GM12878 (cell line): Measurements from ENCODE around the gene ATG4B. TPM values are rescaled to one million over a fixed set of nuclear protein-coding genes. Genes with fewer than 3 reads are reported as not detected.
A peak's percentile ranks its signal among the peaks of the same experiment; 100 is the strongest.

ENCODE experiments used
- ATAC-seq: fragments of 200-7000 bp; cut with Tn5 transposase; 3 replicates; pipeline ENCODE4 v1.9.1; 2020; ENCODE audit warnings: mild to moderate bottlenecking, moderate library complexity
- BruUV-seq: library from RNA; stranded (reverse); fragments of 400-500 nt; replicated peaks from 2 replicates; lab custom pipeline; 2021; lab: Mats Ljungman, UMichigan
- CTCF ChIA-PET: fragments of 300-600 bp; sonication (Branson Sonifier 250); formaldehyde crosslinking; extraction: SDS; loops from one replicate; lab custom pipeline; 2021; ENCODE audit warnings: inconsistent platforms; lab: Yijun Ruan, JAX
- POLR2A ChIA-PET: fragments of 350-600 bp; formaldehyde crosslinking; extraction: SDS; loops from one replicate; lab custom pipeline; 2021; ENCODE audit warnings: inconsistent platforms; lab: Charles Lee
- RAD21 ChIA-PET: fragments of 300-600 bp; sonication (Branson Sonifier 250); formaldehyde crosslinking; loops from one replicate; lab custom pipeline; 2023; ENCODE audit warnings: antibody characterized with exemption; ENCODE audit not compliant: unreplicated experiment; lab: Charles Lee
- SMC1A ChIA-PET: fragments of 300-600 bp; sonication (Branson Sonifier 250); formaldehyde crosslinking; loops from one replicate; lab custom pipeline; 2023; ENCODE audit not compliant: unreplicated experiment, uncharacterized antibody; lab: Charles Lee
- DNase-seq: peaks from one replicate; pipeline ENCODE4 v3.0.0-alpha.2; 2011; ENCODE audit warnings: low read depth, low spot score
- FAIRE-seq: peaks from 3 replicates; lab custom pipeline; 2011; peaks lifted over from hg19 to GRCh38; lab: Jason Lieb, UNC
- H2AFZ ChIP-seq: 2 replicates; pipeline ENCODE4 v1.6.0; 2011; ENCODE audit warnings: low read depth, low read length, control low read depth; ENCODE audit not compliant: control insufficient read depth
- H3K27ac ChIP-seq: 2 replicates; pipeline ENCODE4 v1.5.1; 2011; ENCODE audit warnings: control low read depth; ENCODE audit not compliant: control insufficient read depth, insufficient read depth
- H3K27me3 ChIP-seq, 2 experiments: replicated peaks in 1 of 2; 2 replicates each; pipeline versions ENCODE4 v1.6.0 to v1.6.1; 2011; ENCODE audit warnings: low read length in 1 of 2; ENCODE audit not compliant: control insufficient read depth in 2 of 2, insufficient read depth in 2 of 2
- H3K36me3 ChIP-seq, 2 experiments: 2 replicates each; pipeline ENCODE4 v1.5.1; 2011; ENCODE audit warnings: low read length in 1 of 2; ENCODE audit not compliant: control insufficient read depth in 2 of 2, insufficient read depth in 2 of 2
- H3K4me1 ChIP-seq: 2 replicates; pipeline ENCODE4 v1.6.1; 2011; ENCODE audit warnings: mild to moderate bottlenecking, low read length, moderate library complexity, mixed read lengths; ENCODE audit not compliant: control insufficient read depth, insufficient read depth
- H3K4me2 ChIP-seq: 2 replicates; pipeline ENCODE4 v1.6.0; 2011; ENCODE audit warnings: control low read depth; ENCODE audit not compliant: control insufficient read depth, insufficient read depth
- H3K4me3 ChIP-seq: fragments of 200-600 bp; sonication (generic); 2 replicates; pipeline ENCODE4 v1.5.1; 2016
- H3K79me2 ChIP-seq: 2 replicates; pipeline ENCODE4 v1.6.0; 2011; ENCODE audit warnings: low read length; ENCODE audit not compliant: control insufficient read depth, insufficient read depth
- H3K9ac ChIP-seq: 2 replicates; pipeline ENCODE4 v1.8.0; 2011; ENCODE audit warnings: low read length, control low read depth, mixed read lengths; ENCODE audit not compliant: control insufficient read depth, insufficient read depth
- H3K9me3 ChIP-seq: replicated peaks from 3 replicates; pipeline ENCODE4 v1.5.1; 2011; ENCODE audit warnings: mild to moderate bottlenecking, low read length; ENCODE audit not compliant: control insufficient read depth, insufficient read depth
- H4K20me1 ChIP-seq: 2 replicates; pipeline ENCODE4 v1.6.0; 2011; ENCODE audit not compliant: control insufficient read depth, insufficient read depth
- ATF3 ChIP-seq: IDR thresholded peaks from 2 replicates; pipeline ENCODE4 v1.6.1; 2011; ENCODE audit warnings: low read depth, mild to moderate bottlenecking, low read length, moderate library complexity, borderline replicate concordance; ENCODE audit errors: extremely low read depth
- CTCF ChIP-seq, 3 experiments: IDR thresholded peaks in 2 of 3; conservative IDR thresholded peaks in 1 of 3; 2 replicates each; pipeline ENCODE4 v1.5.1; 2011; ENCODE audit warnings: low read depth in 3 of 3, low read length in 3 of 3, mild to moderate bottlenecking in 3 of 3, control low read depth in 2 of 3, moderate library complexity in 2 of 3, inconsistent platforms in 1 of 3, mixed read lengths in 1 of 3; ENCODE audit not compliant: control insufficient read depth in 2 of 3, insufficient read depth in 1 of 3; ENCODE audit errors: extremely low read depth in 1 of 3
- LARP7 ChIP-seq: fragments of 450-650 bp; IDR thresholded peaks from 2 replicates; pipeline ENCODE4 v1.6.1; 2017; ENCODE audit warnings: mild to moderate bottlenecking
- POLR2A ChIP-seq: IDR thresholded peaks from 2 replicates; pipeline ENCODE4 v1.6.1; 2011; ENCODE audit warnings: low read depth, mild to moderate bottlenecking, low read length
- STAT1 ChIP-seq: fragments of 450-650 bp; conservative IDR thresholded peaks from 2 replicates; pipeline ENCODE4 v1.6.1; 2014; ENCODE audit warnings: antibody characterized with exemption, mild to moderate bottlenecking
- TCF3 ChIP-seq: IDR thresholded peaks from 2 replicates; pipeline ENCODE4 v1.6.1; 2012; ENCODE audit warnings: low read depth, mild to moderate bottlenecking, low read length, borderline replicate concordance; ENCODE audit not compliant: insufficient read depth
- USF1 ChIP-seq: IDR thresholded peaks from 2 replicates; pipeline ENCODE4 v1.6.1; 2011; ENCODE audit warnings: borderline replicate concordance, low read depth, mild to moderate bottlenecking, moderate library complexity, mixed read lengths, low read length; ENCODE audit not compliant: insufficient read depth; ENCODE audit errors: extremely low read length
- WGBS: methylation state at CpG from one replicate; pipeline ENCODE4 v1.1.6; 2016; ENCODE audit warnings: low lambda C conversion rate; ENCODE audit not compliant: insufficient replicate concordance, insufficient coverage; ENCODE audit errors: missing lambda C conversion rate; 5-methylcytosine and 5-hydroxymethylcytosine counted together
- in situ Hi-C: fragments of 300-500 bp; cut with MboI; formaldehyde crosslinking; loops from 9 replicates; pipeline ENCODE4 v1.14.3; 2018; ENCODE audit warnings: mixed read lengths
- intact Hi-C: fragments of 100-400 bp; cut with micrococcal nuclease; formaldehyde crosslinking; loops from one replicate; pipeline ENCODE4 v1.14.2; 2022; ENCODE audit not compliant: unreplicated experiment
- polyA plus RNA-seq, 11 experiments: library from polyadenylated mRNA; depleted of rRNA in 4 of 11; unstranded in 6 of 11; stranded (reverse) in 5 of 11; fragments of >200 nt; fragmentation: Nextera tagmentation in 4 of 11; fragmentation: Illumina TruSeq in 1 of 11; extraction: Ambion mirVana in 4 of 11; extraction: Trizol in 1 of 11; gene quantifications; 1 replicate in 1 of 11; 2 replicates in 10 of 11; pipeline versions ENCODE4 v1.2.1 to v1.2.3, GENCODE V29; 2011 to 2016; ENCODE audit warnings: inconsistent platforms in 2 of 11, missing spikeins in 2 of 11, low read depth in 1 of 11
- total RNA-seq, 4 experiments: library from RNA; depleted of rRNA in 3 of 4; stranded (reverse); fragments of >200 nt in 3 of 4; fragmentation: Illumina TruSeq in 1 of 4; extraction: Trizol in 1 of 4; gene quantifications; 2 replicates each; pipeline versions ENCODE4 v1.2.1 to v1.2.3, GENCODE V29; 2013 to 2021

Gene ATG4B
- total and polyA plus RNA-seq, 10 of the 15 experiments (the other 5 are each of a cell fraction or from before 2014, with no cell fraction given) = 5.8 to 84.1 (median 64.9) TPM

- no peaks in the 10 kb centered on the region for H3K4me1 ChIP-seq
- H3K36me3 ChIP-seq = peaks cover 9 to 14% of the 10 kb centered on the region in 2 experiments
Measured at GRCh38 chr2:241593271-241593670, 44.2 kb upstream of the ATG4B start.

GRCh38 chr2:241595600-241596140 lies 41.8 kb upstream of the ATG4B start:
- Histone ChIP-seq H3K4me1 (no peaks in the 10 kb centered on the region), H4K20me1 (no peaks in the 10 kb centered on the region), H3K36me3 (peaks cover 10 to 11% of the 10 kb centered on the region in 2 experiments), H3K27me3 (no peaks in the 10 kb centered on the region), H3K27ac (no peak overlapping the region), H3K9me3 (no peaks in the 10 kb centered on the region; the same call in 2 of the 3 replicates), H3K79me2 (no peaks in the 10 kb centered on the region), H2AFZ (no peak overlapping the region), H3K9ac (no peak overlapping the region), H3K4me3 (no peak overlapping the region), H3K4me2 (no peak overlapping the region)
- RAD21 ChIA-PET = no interaction called here
- ATAC-seq (no peak), FAIRE-seq (no peak), DNase-seq (no peak)
- intact Hi-C loops (no loop called here), in situ Hi-C loops (no loop called here)
- POLR2A ChIA-PET = no interaction called here
- CTCF ChIA-PET = interaction anchor here (1.0 kb wide), 1 partner anchor 137 kb away, joined by 3 read pairs; no protein-coding TSS in a partner anchor
- no TSS peak for BruUV-seq
- WGBS = 90% methylated on average over 14 of the region's 15 CpGs
- TF ChIP-seq STAT1 (no peak), CTCF (IDR thresholded peaks at IDR 0.05 in 2 of 3, conservative IDR thresholded peaks at IDR 0.05 in 1 of 3; ENCODE audit: control insufficient read depth in 2 of 3, extremely low read depth in 1 of 3, insufficient read depth in 1 of 3, low read depth in 3 of 3, low read length in 3 of 3) (peak in 2 of 3 experiments; percentile 17 to 26; a peak in 3 of 6 replicates)
- TF ChIP-seq, all 136 proteins: peak for 1
- SMC1A ChIA-PET = no interaction called here

More at GRCh38 chr2:241593271-241593670, 44.2 kb upstream of the ATG4B start:
- ATAC-seq (no peak), DNase-seq (no peak), FAIRE-seq (no peak)
- TF ChIP-seq POLR2A (no peak), ATF3 (no peak), USF1 (no peak), TCF3 (no peak), LARP7 (no peak)
- Histone ChIP-seq H3K79me2 (no peaks in the 10 kb centered on the region), H3K4me2 (no peak overlapping the region), H3K9me3 (no peaks in the 10 kb centered on the region; the same call in 1 of the 3 replicates), H2AFZ (no peak overlapping the region), H3K9ac (no peak overlapping the region), H4K20me1 (no peaks in the 10 kb centered on the region), H3K27me3 (no peaks in the 10 kb centered on the region), H3K27ac (no peak overlapping the region), H3K4me3 (no peak overlapping the region)
- intact Hi-C loops (no loop called here), in situ Hi-C loops (no loop called here)
- ChIA-PET CTCF (no interaction called here), SMC1A (no interaction called here), POLR2A (no interaction called here), RAD21 (no interaction called here)
- BruUV-seq = no TSS peak
- 91% methylated on average over 16 of the region's 16 CpGs for WGBS
